HEK293T (cell line): ENCODE data around the gene IL17REL.

Source experiments
- CTCF ChIA-PET: fragments of 350-600 bp; formaldehyde crosslinking; extraction: SDS; loops from one replicate; lab custom pipeline; 2021; ENCODE audit warnings: antibody characterized with exemption, inconsistent platforms; lab: Yijun Ruan, JAX
- POLR2A ChIA-PET: fragments of 350-600 bp; formaldehyde crosslinking; extraction: SDS; loops from one replicate; lab custom pipeline; 2020; ENCODE audit warnings: antibody characterized with exemption, inconsistent platforms; lab: Yijun Ruan, JAX
- DNase-seq: peaks from one replicate; pipeline ENCODE4 v3.0.0; 2012; ENCODE audit warnings: mixed read lengths; ENCODE audit errors: extremely low spot score
- ARNT ChIP-seq: fragments of 450-650 bp; IDR thresholded peaks from 2 replicates; pipeline ENCODE4 v1.6.1; 2017; ENCODE audit warnings: mild to moderate bottlenecking
- BHLHE40 ChIP-seq: fragments of 450-650 bp; IDR thresholded peaks from 2 replicates; pipeline ENCODE4 v1.6.1; 2016; ENCODE audit warnings: mild to moderate bottlenecking, moderate library complexity, borderline replicate concordance
- CTBP1 ChIP-seq: fragments of 450-650 bp; IDR thresholded peaks from 2 replicates; pipeline ENCODE4 v1.6.1; 2016; ENCODE audit warnings: borderline replicate concordance
- ELF4 ChIP-seq: fragments of 450-650 bp; IDR thresholded peaks from 2 replicates; pipeline ENCODE4 v1.6.1; 2017; ENCODE audit warnings: antibody characterized with exemption
- FOXA1 ChIP-seq: fragments of 450-650 bp; IDR thresholded peaks from 2 replicates; pipeline ENCODE4 v1.6.1; 2016; ENCODE audit warnings: mild to moderate bottlenecking
- FOXK2 ChIP-seq: fragments of 450-650 bp; IDR thresholded peaks from 2 replicates; pipeline ENCODE4 v1.6.1; 2016; ENCODE audit warnings: mild to moderate bottlenecking
- FOXM1 ChIP-seq: fragments of 450-650 bp; IDR thresholded peaks from 2 replicates; pipeline ENCODE4 v1.6.1; 2017; ENCODE audit warnings: mild to moderate bottlenecking, borderline replicate concordance
- HDGF ChIP-seq: fragments of 450-650 bp; IDR thresholded peaks from 2 replicates; pipeline ENCODE4 v1.6.1; 2017; ENCODE audit warnings: antibody characterized with exemption, borderline replicate concordance
- L3MBTL2 ChIP-seq: fragments of 450-650 bp; conservative IDR thresholded peaks from 2 replicates; pipeline ENCODE4 v1.6.1; 2016; ENCODE audit warnings: mild to moderate bottlenecking
- LEF1 ChIP-seq: fragments of 450-650 bp; IDR thresholded peaks from 2 replicates; pipeline ENCODE4 v1.6.1; 2017; ENCODE audit warnings: mild to moderate bottlenecking, borderline replicate concordance
- NFRKB ChIP-seq: fragments of 450-650 bp; IDR thresholded peaks from 2 replicates; pipeline ENCODE4 v1.6.1; 2016; ENCODE audit warnings: mild to moderate bottlenecking, moderate library complexity
- SP1 ChIP-seq: fragments of 450-650 bp; IDR thresholded peaks from 2 replicates; pipeline ENCODE4 v1.6.1; 2017
- SUZ12 ChIP-seq: fragments of 450-650 bp; IDR thresholded peaks from 2 replicates; pipeline ENCODE4 v1.6.1; 2016; ENCODE audit warnings: mild to moderate bottlenecking
- TARDBP ChIP-seq: fragments of 450-650 bp; IDR thresholded peaks from 2 replicates; pipeline ENCODE4 v1.6.1; 2016
- ZNF384 ChIP-seq: fragments of 450-650 bp; IDR thresholded peaks from 2 replicates; pipeline ENCODE4 v1.6.1; 2016
- TF ChIP-seq, protein P1 (sequence below): fragments of 450-650 bp; IDR thresholded peaks from 2 replicates; pipeline ENCODE4 v1.6.1; 2016

Gene IL17REL

DNA sequence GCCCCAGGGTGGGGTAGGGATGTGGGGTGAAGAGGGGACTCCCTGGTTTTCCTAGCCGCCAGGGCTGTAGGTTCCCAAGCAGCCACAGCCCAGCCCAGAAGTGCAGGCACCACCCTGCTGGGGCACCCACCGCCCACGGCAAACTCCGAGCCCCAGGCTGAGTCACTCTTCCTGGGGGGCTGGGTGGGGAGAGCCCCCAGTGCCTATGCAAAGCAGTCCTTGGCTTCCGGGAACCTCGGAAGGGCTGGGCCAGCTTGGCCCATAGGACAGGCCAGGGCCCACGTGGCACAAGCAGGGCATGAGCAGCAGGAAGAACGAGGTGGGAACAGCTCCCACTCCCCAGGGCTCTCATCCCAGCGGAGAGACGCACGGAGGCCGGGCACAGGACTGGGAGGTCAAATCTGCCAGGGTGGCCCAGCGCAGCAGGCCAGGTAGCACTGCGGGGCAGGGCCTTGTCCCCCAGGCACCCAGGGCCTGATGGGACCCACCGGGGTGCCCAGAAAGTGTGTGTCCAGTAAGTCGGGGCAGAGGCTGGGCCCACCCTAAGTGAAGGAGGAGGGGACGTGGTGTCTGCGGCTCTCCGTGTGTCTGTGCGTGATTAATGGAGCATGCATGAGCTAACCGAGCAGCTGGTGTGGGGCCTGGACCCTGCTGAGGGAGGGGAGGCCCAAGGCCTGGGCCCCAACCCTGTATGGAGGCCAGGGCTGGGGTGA, 4.6 kb upstream of the IL17REL start:
- TF ChIP-seq TARDBP (no peak), CTBP1 (no peak), ARNT (no peak), HDGF (no peak), NFRKB (no peak), SUZ12 (no peak), BHLHE40 (no peak), LEF1 (no peak), L3MBTL2 (no peak), FOXA1 (no peak), FOXM1 (no peak), ELF4 (no peak), ZNF384 (no peak), SP1 (no peak), FOXK2 (no peak)
- TF ChIP-seq, protein P1, sequence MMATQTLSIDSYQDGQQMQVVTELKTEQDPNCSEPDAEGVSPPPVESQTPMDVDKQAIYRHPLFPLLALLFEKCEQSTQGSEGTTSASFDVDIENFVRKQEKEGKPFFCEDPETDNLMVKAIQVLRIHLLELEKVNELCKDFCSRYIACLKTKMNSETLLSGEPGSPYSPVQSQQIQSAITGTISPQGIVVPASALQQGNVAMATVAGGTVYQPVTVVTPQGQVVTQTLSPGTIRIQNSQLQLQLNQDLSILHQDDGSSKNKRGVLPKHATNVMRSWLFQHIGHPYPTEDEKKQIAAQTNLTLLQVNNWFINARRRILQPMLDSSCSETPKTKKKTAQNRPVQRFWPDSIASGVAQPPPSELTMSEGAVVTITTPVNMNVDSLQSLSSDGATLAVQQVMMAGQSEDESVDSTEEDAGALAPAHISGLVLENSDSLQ: no peak
- CTCF ChIA-PET: interaction anchor here (0.6 to 2.4 kb wide), 3 partner anchors 13 to 121 kb away, joined by 3 to 7 read pairs (median 4); no protein-coding TSS in a partner anchor
- POLR2A ChIA-PET: no interaction called here
- no peak for DNase-seq

DNA sequence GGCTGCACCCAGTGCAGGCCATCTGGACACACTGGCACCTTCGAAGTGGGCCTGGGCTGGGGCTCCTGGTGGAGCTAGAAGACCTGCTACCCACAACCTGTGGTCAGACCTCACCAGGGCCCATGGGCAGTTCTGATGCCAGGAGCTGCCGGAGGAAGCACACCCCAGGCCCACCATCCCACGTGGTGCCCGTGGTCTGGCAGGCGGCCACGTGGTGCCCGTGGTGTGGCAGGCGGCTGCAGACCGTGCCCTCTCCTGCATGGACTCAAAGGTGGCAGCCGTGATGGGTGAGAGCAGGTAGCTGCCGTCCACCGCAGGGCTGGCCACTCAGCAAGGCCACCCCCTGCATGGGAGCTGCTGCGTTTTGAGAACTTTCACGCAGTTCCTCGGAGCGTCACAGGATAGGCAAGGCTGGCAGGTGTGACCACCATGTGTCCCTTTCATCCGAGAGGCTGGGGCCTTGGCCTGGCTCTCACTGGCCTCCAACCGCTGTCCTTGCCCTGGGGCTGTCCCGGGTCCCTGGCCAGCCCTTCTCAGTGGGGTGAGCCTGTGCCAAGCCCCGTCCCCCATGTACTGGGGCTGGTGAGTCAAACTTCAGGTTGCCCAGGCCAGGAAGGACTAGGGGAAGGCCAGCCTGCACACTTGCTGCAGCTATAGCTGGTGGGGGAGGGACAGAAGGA, 3.9 kb upstream of the IL17REL start:
- POLR2A ChIA-PET: no interaction called here
- TF ChIP-seq NFRKB (no peak), SP1 (no peak), LEF1 (no peak)
- no peak for DNase-seq
- CTCF ChIA-PET: interaction anchor here (0.8 to 2.4 kb wide), 2 partner anchors 14 to 43 kb away, joined by 3 to 7 read pairs; no protein-coding TSS in a partner anchor

DNA sequence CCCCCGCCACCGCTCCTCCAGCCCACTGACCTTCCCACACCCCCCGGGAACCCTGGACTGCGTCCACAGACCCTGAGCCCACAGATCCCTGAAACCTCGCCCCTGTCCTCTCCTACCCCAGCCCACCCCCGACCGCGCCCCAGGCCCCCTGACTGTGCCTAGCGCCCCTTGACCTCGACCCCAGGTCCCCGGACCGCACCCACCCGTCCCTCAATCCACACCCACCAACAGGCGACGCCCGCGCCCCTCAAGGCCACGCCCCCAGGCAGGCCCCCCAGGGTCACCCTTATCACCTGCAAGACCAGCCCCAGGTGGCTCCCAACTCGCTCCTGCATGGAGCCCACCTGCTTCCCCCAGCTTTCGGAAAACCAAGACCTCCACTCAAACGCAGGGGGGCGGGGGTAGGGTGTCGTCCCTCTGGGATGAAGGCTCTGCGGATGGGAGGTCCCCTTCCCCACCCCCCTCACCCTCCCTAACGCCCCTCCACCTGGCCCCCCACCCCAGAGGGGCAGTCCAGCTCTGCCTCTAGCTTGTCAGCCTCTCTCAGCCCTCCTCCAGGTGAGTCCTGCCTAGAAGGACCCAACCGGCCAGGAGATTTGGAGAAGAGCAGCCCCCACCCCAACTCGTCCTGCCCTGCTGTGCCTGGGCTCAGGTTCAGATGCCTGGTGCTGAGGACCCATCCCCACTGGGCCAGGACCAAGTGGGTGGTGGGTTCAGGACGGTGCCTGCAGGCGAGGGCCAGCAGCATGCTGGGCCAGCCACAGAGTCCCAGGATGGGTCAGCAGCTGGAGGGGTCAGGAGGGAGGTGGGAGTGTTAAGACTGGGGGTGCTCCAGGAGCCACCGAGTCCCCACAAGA, 3.1 kb upstream of the IL17REL start:
- no peak for DNase-seq
- POLR2A ChIA-PET: no interaction called here
- TF ChIP-seq HDGF: no peak
- TF ChIP-seq, protein P1: no peak
- no peak for TF ChIP-seq ZNF384
- TF ChIP-seq CTBP1: no peak
- TF ChIP-seq LEF1: no peak
- TF ChIP-seq L3MBTL2: no peak
- TF ChIP-seq SUZ12: no peak
- no peak for TF ChIP-seq SP1
- no peak for TF ChIP-seq TARDBP
- no peak for TF ChIP-seq NFRKB
- no peak for TF ChIP-seq FOXK2
- no peak for TF ChIP-seq BHLHE40
- TF ChIP-seq FOXM1: no peak
- TF ChIP-seq ELF4: no peak
- TF ChIP-seq FOXA1: no peak
- CTCF ChIA-PET: no interaction called here

DNA sequence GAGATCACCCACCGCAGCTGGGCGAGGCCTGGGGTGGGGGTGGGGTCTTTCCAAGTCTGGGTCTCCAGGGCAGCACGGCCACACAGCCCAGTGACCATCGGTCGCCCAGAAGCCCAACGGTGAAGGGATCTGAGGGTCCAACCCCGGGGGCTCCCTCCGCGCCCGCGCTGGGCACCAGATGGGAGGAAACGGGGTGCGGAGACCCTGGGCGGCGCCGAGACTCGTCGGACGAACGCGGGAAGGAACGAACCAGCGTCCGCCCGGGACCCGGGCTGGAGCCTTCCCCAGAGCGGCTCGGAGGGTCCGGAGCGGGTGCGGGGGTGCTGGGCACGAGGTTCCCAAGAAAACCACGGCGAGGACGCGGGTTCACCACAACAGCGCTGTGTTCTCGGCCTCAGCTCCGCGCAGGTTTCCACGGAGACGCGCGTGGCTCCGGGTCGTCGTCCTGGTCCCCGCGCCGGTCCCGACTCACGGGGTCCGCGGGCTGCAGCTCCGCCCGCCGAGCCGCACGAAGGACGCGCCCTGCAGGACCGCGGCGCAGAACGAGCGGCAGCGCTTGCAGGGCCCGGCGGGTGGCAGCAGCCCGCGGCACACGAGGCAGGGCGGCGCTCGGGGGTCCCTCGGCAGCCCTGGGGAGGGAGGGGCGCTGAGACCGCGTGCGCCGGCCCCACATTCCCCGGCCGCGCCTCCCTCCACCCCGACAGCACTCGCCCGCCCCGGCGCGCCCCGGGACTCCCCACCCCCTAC, 2.3 kb upstream of the IL17REL start:
- TF ChIP-seq HDGF: no peak
- TF ChIP-seq, protein P1: no peak
- TF ChIP-seq NFRKB: no peak
- no peak for TF ChIP-seq CTBP1
- TF ChIP-seq ZNF384: no peak
- TF ChIP-seq FOXK2: no peak
- no peak for TF ChIP-seq BHLHE40
- CTCF ChIA-PET: no interaction called here
- no peak for DNase-seq
- POLR2A ChIA-PET: no interaction called here

DNA sequence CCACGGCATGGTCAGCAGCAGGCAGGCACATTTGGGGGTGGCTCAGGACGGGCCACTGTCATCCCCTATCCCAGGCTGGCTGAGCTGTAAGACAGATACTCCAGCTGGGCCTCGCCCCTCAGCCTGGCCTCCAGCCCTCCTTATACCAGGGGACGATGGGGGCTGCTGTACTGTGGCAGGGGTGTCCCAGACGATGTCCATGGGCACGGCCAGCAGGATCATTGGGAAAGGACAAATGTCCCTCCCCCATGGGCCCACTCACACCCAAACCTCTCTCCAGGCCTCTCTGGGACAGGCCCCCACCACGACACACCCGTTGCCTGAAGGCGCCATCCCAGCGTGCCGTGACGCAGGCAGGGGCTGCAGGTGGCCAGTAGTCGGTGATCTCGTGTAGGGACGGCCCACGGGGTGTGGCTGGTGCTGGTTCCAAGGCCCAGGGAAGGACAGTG, 1.5 kb upstream of the IL17REL start:
- CTCF ChIA-PET: interaction anchor here (1.0 to 1.4 kb wide), 2 partner anchors 16 to 81 kb away, joined by 4 to 7 read pairs; no protein-coding TSS in a partner anchor
- no peak for TF ChIP-seq SUZ12
- TF ChIP-seq, protein P1: no peak
- TF ChIP-seq FOXK2: no peak
- TF ChIP-seq BHLHE40: no peak
- no peak for TF ChIP-seq ARNT
- TF ChIP-seq L3MBTL2: no peak
- no peak for TF ChIP-seq ZNF384
- TF ChIP-seq HDGF: no peak
- no peak for TF ChIP-seq ELF4
- no peak for TF ChIP-seq FOXM1
- no peak for TF ChIP-seq SP1
- TF ChIP-seq TARDBP: no peak
- TF ChIP-seq CTBP1: no peak
- no peak for TF ChIP-seq LEF1
- TF ChIP-seq FOXA1: no peak
- no peak for TF ChIP-seq NFRKB
- POLR2A ChIA-PET: no interaction called here
- no peak for DNase-seq
